ENCODE data around the gene C1orf116. TPM values are rescaled to one million over a fixed set of nuclear protein-coding genes. Genes with fewer than 3 reads are reported as not detected.

C1orf116 gene
- total and polyA plus RNA-seq, 8 donors = 17.1 to 91.7 (median 41.3) TPM

DNA sequence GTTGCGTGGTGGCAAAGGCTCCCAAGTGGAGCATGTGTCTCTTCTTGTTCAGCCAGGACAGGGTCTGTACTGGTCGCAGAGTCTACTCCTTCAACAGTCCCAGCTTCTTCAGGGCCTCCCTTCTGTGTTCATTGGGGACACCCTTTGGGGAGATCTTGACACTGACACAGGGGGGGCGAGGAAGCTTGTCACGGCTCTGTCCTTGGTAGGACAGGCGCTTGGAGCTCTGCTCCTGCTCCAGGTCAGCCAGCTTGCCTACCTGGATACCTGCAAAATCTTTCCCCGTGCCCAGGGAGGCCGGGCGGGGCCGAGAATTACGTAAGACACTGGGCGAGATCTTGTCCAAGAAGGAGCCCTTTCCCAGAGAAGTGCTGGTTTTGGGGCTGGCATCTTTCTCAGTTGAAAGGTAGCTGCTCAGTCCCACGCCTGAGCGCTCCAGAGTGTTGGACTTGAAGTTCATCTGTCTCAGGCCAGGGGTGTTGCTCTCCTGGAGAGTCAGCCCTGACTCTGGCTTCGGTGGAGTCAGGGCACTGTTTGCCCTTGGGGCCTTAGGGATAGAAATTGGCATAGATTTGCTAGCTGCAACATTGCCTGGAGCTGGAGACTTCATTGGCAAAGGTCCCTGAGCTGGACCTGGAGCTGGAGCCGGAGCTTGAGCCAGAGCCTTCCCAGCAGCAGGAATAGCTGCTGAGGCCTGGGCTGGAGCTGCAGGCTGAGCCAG, 10.5 kb downstream of the C1orf116 start:
- H3K27me3 ChIP-seq = no peaks in the 10 kb centered on the region
- H3K4me3 ChIP-seq = no peak overlapping the region
- WGBS, 5 donors = 54 to 88% (median 63%) methylated on average over 15 of the region's 15 CpGs
- H3K9me3 ChIP-seq = no peaks in the 10 kb centered on the region
- TF ChIP-seq POLR2AphosphoS5 (IDR thresholded peaks at IDR 0.05) (no peak), POLR2A (IDR thresholded peaks at IDR 0.05) (no peak)
- intact Hi-C loops (cut with DNase I; ENCODE audit: low total_unique reads) = no loop called here
- DNase-seq = no peak
- peaks cover 62 to 87% (median 75%) of the 10 kb centered on the region in 4 donors for H3K4me1 ChIP-seq
- peaks cover 0 to 11% (median 10%) of the 10 kb centered on the region in 4 donors for H3K36me3 ChIP-seq
- H3K27ac ChIP-seq = peak overlapping the region; percentile 88 to 97 (median 91)

GRCh38 chr1:207021139-207021861, 11.3 kb downstream of the C1orf116 start:
- WGBS, 5 donors = 32 to 55% (median 46%) methylated on average over 8 of the region's 8 CpGs
- Histone ChIP-seq H3K4me1 (peaks cover 62 to 80% (median 68%) of the 10 kb centered on the region in 4 donors), H3K27ac (peak overlapping the region; percentile 88 to 97 (median 91))

DNA sequence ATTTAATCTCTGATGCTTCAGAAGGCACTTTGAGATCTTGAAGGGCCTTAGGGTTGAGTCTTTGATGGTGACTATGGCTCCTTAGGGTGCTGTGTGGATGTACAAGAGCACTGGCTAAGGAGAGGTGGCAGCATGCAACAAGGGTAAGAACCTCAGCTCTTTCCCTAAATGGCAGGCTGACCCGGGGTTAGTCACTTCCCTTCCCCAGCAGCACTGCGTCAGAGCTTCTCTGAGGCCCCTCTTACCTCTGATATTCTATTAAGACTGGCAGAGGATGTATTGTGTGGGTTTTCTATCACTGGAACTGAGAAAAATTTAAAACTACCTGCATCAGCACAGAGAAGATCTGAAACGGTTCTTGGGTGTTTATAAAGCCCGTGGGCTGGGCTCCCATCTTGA, 11.8 kb downstream of the C1orf116 start:
- H3K4me3 ChIP-seq = no peak overlapping the region
- intact Hi-C loops (cut with DNase I; ENCODE audit: low total_unique reads) = no loop called here
- H3K4me1 ChIP-seq = peaks cover 56 to 74% (median 62%) of the 10 kb centered on the region in 4 donors
- no peak for TF ChIP-seq CTCF (IDR thresholded peaks at IDR 0.05)
- TF ChIP-seq EP300 (IDR thresholded peaks at IDR 0.05) = no peak
- TF ChIP-seq POLR2AphosphoS5 (IDR thresholded peaks at IDR 0.05) = no peak
- TF ChIP-seq POLR2A (IDR thresholded peaks at IDR 0.05) = no peak
- peaks cover 0 to 11% (median 10%) of the 10 kb centered on the region in 4 donors for H3K36me3 ChIP-seq
- H3K9me3 ChIP-seq = no peaks in the 10 kb centered on the region
- H3K27me3 ChIP-seq = no peaks in the 10 kb centered on the region
- H3K27ac ChIP-seq = peak overlapping the region; percentile 88 to 97 (median 91)
- peak in 1 of 2 donors; percentile 24 for DNase-seq
- WGBS, 5 donors = 26 to 40% (median 34%) methylated on average over 4 of the region's 4 CpGs

More at GRCh38 chr1:207021139-207021861, 11.3 kb downstream of the C1orf116 start:
- peak in 1 of 2 donors; percentile 75 for DNase-seq
- TF ChIP-seq POLR2AphosphoS5 (IDR thresholded peaks at IDR 0.05) (peak in 1 of 3 donors; percentile 26), CTCF (IDR thresholded peaks at IDR 0.05) (no peak)
- Histone ChIP-seq H3K9me3 (no peaks in the 10 kb centered on the region), H3K36me3 (peaks cover 0 to 11% (median 10%) of the 10 kb centered on the region in 4 donors), H3K4me3 (no peak overlapping the region), H3K27me3 (no peaks in the 10 kb centered on the region)
- intact Hi-C loops (cut with DNase I; ENCODE audit: low total_unique reads) = no loop called here

- H3K27me3 ChIP-seq = no peaks in the 10 kb centered on the region
- peak overlapping the region; percentile 88 to 97 (median 91) for H3K27ac ChIP-seq
- peak; percentile 80 to 93 for DNase-seq
- intact Hi-C loops (cut with DNase I; ENCODE audit: low total_unique reads) = no loop called here
- H3K9me3 ChIP-seq = no peaks in the 10 kb centered on the region
- H3K4me1 ChIP-seq = peaks cover 50 to 69% (median 59%) of the 10 kb centered on the region in 4 donors
- TF ChIP-seq EP300 (IDR thresholded peaks at IDR 0.05) (no peak), POLR2AphosphoS5 (IDR thresholded peaks at IDR 0.05) (peak in 2 of 3 donors; percentile 52 to 81), POLR2A (IDR thresholded peaks at IDR 0.05) (no peak), CTCF (IDR thresholded peaks at IDR 0.05) (no peak)
- 42 to 79% (median 53%) methylated on average over 9 of the region's 9 CpGs for WGBS, 5 donors
- no peak overlapping the region for H3K4me3 ChIP-seq
- peaks cover 0 to 11% (median 10%) of the 10 kb centered on the region in 4 donors for H3K36me3 ChIP-seq
These were observed 12.4 kb downstream of the C1orf116 start for GRCh38 chr1:207020065-207020708.

Measured in stomach (tissue), 9 donors.